Measurements from ENCODE around the gene ZNF45.
"Not testable (repeated sequence)": the region's sequence is repeated elsewhere in the genome, so short reads cannot be mapped to it uniquely, and the experiment has no call there.

The ZNF45 gene

DNA sequence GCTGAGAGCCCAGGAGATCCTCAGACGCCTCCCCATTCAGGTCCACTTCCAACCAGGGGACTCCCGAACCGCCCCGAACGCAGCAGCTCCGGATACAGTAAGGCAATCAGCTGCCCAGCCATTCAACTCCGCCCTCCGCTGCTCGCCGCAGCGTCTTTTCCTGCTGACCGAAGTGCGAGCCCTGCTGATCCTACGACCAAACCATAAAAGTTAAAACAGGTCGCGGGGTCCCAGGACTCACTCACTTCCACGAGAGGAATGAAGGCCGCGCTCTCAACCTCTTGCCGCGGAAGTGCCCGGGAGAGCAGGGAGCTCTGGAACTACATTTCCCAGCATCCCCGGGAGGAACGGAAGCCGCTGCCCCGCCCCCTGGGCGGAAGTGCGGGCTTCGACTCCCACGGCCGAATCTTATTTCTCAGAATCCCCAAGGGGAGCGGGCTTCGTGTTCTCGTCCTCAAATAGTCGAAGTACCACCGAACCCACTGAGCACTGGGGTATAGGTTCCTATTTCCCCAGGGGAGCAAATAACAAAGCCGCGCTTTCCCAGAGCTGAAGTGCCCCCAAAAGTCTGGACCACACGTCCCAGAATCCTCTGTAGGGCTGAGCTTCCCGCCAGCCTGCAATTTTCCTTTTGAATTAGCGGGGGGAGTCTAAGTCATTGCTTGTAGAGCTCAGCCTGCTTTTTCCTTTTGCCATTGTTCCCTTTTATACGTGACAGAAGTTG is at the start of gene ZNF45:
ZNF45 (minus strand) TSS at position 298 of the 724 bp plus-strand sequence. CDS start 13,097 bp downstream, outside the sequence.
- DNase-seq: peak; percentile 87
- in situ Hi-C loops (cut with HindIII; ENCODE audit: low pct_ligation_motif_present, low pct_unique_long_range_greater_than_20kb, low sequenced_read_pairs): no loop called here

GRCh38 chr19:43984687-43985000 is 49.6 kb upstream of the ZNF45 start:
- no peak for DNase-seq
- in situ Hi-C loops (cut with HindIII; ENCODE audit: low pct_ligation_motif_present, low pct_unique_long_range_greater_than_20kb, low sequenced_read_pairs): no loop called here

DNA sequence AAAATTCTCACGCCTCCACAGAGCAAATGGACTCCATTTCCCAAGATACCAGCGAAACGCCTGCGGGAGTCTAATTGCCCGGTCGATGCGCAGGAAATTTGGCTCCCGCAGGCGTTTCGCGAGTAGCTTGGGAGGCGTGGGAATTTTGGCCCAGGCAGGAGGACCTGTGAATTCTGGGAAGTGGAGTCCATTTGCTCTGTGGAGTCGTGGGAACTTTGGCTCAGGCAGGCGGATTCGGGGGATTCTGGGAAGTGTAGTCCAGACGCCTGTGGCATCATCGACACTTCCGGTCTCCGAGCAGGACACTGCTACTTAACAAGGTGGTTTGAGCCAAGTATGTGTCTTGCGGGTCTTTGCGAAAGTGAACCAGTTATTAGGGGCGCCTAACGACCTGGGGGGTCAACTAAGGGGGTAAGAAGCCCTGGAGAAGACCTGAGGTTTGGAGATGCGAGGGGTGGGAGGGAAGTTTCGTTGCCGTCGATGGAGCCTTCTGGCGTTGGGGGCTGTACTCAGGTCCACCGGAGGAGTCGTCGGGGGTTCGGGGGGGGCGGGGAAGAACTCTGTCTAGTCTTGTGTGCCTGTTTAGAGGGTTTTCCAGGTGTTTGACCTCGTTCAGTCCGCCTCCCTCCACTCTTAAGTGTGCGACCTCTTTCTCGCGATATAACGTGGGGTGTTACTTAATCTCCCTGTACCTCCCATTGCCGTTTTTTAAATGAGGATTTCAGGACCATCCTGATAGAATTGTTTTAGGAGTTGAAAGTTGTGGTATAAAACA is 49.0 kb upstream of the ZNF45 start, which contains the start of gene ZNF155:
ZNF155 (plus strand) TSS at position 277 of the 775 bp plus-strand sequence. CDS start 4,356 bp downstream, outside the sequence.
- peak; percentile 93 for DNase-seq

GRCh38 chr19:43983544-43983911 is 48.4 kb upstream of the ZNF45 start:
- in situ Hi-C loops (cut with HindIII; ENCODE audit: low pct_ligation_motif_present, low pct_unique_long_range_greater_than_20kb, low sequenced_read_pairs): no loop called here
- DNase-seq: no peak

More for the DNA sequence above, 49.0 kb upstream of the ZNF45 start, which contains the start of gene ZNF155:
- in situ Hi-C loops (cut with HindIII; ENCODE audit: low pct_ligation_motif_present, low pct_unique_long_range_greater_than_20kb, low sequenced_read_pairs): no loop called here

DNA sequence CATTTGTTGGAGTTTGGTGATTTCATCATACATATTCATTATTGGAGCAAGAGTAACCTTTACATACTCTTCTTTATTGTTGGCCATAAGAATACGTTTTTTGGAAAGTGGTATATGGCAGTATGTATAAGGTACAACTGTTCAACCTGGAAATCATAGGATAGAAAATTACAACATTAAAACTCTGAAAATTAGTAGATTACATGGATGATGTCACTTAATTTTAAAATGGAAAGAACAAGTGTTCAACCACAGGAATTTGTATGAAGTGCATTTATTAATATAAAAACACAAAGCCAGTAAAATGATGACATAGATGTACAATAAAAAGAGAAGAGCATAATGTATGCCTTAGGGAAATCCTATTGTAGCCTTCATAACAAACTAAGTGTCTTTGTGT is 41.6 kb upstream of the ZNF45 start:
- in situ Hi-C loops (cut with HindIII; ENCODE audit: low pct_ligation_motif_present, low pct_unique_long_range_greater_than_20kb, low sequenced_read_pairs): no loop called here

DNA sequence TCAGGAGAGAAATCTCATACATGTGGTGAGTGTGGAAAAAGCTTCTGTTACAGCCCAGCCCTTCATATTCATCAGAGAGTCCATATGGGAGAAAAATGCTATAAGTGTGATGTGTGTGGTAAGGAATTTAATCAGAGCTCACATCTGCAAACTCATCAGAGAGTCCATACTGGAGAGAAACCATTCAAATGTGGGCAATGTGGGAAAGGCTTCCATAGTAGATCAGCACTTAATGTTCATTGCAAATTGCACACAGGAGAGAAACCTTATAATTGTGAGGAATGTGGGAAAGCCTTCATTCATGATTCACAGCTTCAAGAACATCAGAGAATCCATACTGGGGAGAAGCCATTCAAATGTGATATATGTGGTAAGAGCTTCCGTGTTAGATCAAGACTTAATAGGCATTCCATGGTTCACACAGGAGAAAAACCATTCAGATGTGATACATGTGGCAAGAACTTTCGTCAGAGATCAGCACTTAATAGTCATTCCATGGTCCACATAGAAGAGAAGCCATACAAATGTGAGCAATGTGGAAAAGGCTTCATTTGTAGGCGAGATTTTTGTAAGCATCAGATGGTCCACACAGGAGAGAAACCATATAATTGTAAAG is 31.1 kb upstream of the ZNF45 start:
- in situ Hi-C loops (cut with HindIII; ENCODE audit: low pct_ligation_motif_present, low pct_unique_long_range_greater_than_20kb, low sequenced_read_pairs): no loop called here
- no peak for DNase-seq

More for the DNA sequence above, 41.6 kb upstream of the ZNF45 start:
- no peak for DNase-seq

GRCh38 chr19:43960411-43960810 is 25.3 kb upstream of the ZNF45 start:
- no peak for DNase-seq
- in situ Hi-C loops (cut with HindIII; ENCODE audit: low pct_ligation_motif_present, low pct_unique_long_range_greater_than_20kb, low sequenced_read_pairs): no loop called here

DNA sequence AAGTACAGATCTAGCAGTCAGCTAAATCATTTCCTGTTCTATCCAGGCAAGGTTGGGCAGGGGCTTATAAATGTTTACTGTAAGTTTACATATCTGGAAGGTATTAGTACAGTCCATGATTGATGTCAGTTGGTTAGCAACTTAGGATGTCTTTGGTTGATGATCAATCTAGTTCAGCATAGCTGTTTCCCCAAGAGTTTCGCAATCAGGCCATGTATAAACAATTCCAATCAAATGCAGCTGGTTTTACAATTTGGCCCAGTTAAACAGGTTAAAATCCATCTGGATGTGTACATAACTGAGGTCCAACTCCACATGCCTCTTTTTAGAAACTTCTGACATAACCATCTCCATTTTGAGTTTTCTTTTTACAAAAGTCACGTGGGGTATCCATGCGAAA is 22.8 kb upstream of the ZNF45 start:
- in situ Hi-C loops (cut with HindIII; ENCODE audit: low pct_ligation_motif_present, low pct_unique_long_range_greater_than_20kb, low sequenced_read_pairs): no loop called here
- no peak for DNase-seq

DNA sequence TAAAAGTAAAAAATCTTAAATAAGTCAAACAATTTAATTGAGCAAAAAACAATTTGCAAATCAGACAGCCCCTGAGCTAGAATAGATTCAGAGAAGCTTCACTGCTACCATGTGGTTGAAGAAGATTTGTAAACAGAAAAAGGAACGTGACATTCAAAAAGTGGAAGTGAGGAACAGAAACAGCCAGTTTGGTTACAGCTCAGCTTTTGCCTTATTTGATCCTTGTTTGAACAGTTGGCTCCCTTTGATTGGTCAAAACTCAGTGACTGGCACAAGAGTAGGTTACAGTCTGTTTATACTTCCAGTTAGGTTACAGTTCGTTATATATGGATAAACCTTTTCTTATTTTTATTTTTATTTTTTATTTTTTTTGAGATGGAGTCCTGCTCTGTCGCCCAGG is 21.7 kb upstream of the ZNF45 start:
- in situ Hi-C loops (cut with HindIII; ENCODE audit: low pct_ligation_motif_present, low pct_unique_long_range_greater_than_20kb, low sequenced_read_pairs): no loop called here
- DNase-seq: no peak

GRCh38 chr19:43950834-43951645 is 16.0 kb upstream of the ZNF45 start, which contains the start of gene ZNF221:
ZNF221 (plus strand) TSS chr19:43951228; CDS start chr19:43962727, 11,499 bp downstream.
- in situ Hi-C loops (cut with HindIII; ENCODE audit: low pct_ligation_motif_present, low pct_unique_long_range_greater_than_20kb, low sequenced_read_pairs): no loop called here
- DNase-seq: peak; percentile 94

DNA sequence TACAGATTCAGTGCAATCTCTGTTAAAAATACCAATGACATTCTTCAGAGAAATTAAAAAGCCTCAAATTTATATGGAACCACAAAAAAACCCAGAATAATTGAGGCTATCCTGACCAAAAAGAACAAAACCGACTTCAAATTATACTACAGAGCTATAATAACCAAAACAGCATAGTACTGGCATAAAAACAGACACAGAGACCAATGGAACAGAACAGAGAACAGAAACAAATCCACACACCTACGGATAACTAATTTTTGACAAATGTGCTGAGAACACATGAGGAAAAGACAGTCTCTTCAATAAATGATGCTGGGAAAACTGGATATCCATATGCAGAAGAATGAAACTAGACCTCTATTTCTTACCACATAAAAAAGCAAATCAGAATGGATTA is 14.7 kb upstream of the ZNF45 start:
- in situ Hi-C loops (cut with HindIII; ENCODE audit: low pct_ligation_motif_present, low pct_unique_long_range_greater_than_20kb, low sequenced_read_pairs); DNase-seq: not testable (repeated sequence)

GRCh38 chr19:43947412-43947811 is 12.3 kb upstream of the ZNF45 start:
- in situ Hi-C loops (cut with HindIII; ENCODE audit: low pct_ligation_motif_present, low pct_unique_long_range_greater_than_20kb, low sequenced_read_pairs); DNase-seq: not testable (repeated sequence)

DNA sequence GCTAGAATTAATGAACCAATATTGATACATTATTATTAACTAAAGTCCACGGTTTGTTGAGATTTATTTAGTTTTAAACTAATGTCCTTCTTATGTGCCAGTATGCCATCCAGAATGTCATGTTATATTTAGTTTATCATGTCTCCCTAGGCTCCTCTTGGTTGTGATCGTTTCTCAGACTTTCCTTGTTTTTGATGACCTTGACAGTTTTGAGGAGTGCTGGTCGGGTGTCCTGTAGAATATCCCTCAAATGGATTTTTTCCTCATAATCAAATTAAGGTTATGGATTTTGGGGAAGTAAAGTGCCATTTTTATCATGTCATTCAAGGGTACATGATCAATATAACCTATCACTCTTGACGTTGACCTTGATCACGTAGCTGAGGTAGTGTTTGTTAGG is 6.1 kb upstream of the ZNF45 start:
- DNase-seq: no peak
- in situ Hi-C loops (cut with HindIII; ENCODE audit: low pct_ligation_motif_present, low pct_unique_long_range_greater_than_20kb, low sequenced_read_pairs): no loop called here

DNA sequence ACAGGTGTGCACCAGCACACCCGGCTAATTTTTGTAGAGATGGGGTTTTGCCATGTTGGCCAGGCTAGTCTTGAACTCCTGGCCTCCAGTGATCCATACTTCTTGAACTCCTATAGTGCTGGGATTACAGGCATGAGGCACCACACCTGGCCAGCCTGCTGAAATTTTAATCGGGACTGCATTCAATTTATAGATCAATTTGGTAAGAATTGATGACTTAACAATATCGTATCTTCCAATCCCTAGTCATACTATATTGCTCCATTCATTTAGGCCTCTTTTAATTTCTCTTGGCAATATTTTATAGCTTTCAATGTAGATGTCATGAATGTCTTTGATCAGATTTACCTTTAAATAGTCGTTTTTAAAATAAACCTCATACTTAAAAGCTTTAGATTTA is 5.6 kb upstream of the ZNF45 start:
- DNase-seq: no peak
- in situ Hi-C loops (cut with HindIII; ENCODE audit: low pct_ligation_motif_present, low pct_unique_long_range_greater_than_20kb, low sequenced_read_pairs): no loop called here

- in situ Hi-C loops (cut with HindIII; ENCODE audit: low pct_ligation_motif_present, low pct_unique_long_range_greater_than_20kb, low sequenced_read_pairs): no loop called here
Observed at GRCh38 chr19:43939557-43940260, 4.6 kb upstream of the ZNF45 start.

DNA sequence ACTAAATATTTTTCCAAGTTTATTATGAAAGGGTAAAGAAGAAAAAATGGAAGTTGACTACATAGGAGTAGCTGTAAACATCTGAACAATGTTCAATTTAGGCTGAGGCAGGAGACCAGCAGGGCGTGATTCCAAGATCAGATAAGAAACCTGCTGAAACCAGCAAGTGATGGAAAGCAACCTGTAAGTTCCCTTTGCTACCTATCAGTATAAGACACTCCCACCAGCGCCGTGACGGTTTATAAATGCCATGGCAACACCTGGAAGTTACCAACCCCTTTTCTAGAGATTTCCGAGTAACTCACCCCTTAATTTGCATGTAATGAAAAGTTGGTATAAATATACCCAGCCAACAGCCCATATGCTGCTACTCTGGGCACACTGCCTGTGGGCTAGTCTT is 1.1 kb upstream of the ZNF45 start:
- in situ Hi-C loops (cut with HindIII; ENCODE audit: low pct_ligation_motif_present, low pct_unique_long_range_greater_than_20kb, low sequenced_read_pairs): no loop called here
- DNase-seq: no peak

More at GRCh38 chr19:43939557-43940260, 4.6 kb upstream of the ZNF45 start:
- no peak for DNase-seq

DNA sequence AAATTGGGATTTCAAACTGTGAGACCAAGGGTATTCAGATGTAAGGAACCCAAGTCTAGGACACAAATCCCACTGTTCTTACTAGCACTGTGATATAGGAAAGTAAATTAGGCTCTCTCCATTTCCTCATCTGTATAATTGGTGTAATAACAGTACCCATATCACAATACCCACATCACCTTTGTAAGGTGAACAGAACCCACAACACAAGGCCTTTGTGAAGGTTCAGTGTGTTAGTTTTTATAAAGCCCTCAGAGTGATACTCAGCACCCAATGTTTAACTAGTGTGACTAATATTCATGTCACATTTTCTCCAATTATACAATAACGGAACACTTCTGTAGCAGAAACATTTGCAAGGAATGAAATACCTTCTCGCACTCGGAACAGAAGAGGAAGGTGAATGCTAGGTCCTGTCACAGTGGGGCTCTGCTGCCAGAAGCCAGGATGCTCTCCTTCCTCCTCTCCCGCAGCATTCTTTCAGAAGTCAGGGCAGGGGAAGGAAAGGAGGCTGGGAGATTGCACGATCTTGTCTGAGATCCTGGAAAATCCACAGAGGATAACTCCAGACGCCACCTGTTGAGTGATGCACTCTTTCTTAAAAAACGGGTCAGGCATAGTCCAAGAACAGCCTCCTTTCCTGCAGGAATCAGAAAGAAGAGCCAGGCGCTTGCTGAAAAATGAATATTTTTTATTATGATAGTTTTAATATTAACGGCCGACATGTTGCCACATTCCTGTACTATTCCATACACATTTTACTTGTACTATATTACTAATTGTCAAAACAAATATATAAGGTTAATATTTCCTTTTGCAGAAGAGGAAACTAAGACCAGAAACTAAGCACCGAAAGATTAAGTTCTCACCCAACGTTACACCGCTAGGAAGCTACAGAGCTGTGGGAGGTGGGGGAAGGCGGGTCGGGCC is 762 bp downstream of the ZNF45 start:
- DNase-seq: peak; percentile 19
- in situ Hi-C loops (cut with HindIII; ENCODE audit: low pct_ligation_motif_present, low pct_unique_long_range_greater_than_20kb, low sequenced_read_pairs): no loop called here
